Measurements from ENCODE around the gene CLSTN1.

Gene CLSTN1

GRCh38 chr1:9825093-9826074 lies 1.6 kb upstream of the CLSTN1 start:
- peaks cover 42% of the 10 kb centered on the region for H3K4me1 Mint-ChIP-seq (ENCODE audit: low read depth)
- H3K9me3 Mint-ChIP-seq, result no peaks in the 10 kb centered on the region
- peaks cover 5% of the 10 kb centered on the region for H3K36me3 Mint-ChIP-seq (ENCODE audit: low read depth)
- peak overlapping the region; percentile 48 for H3K4me3 Mint-ChIP-seq
- peak; percentile 57 for DNase-seq
- peaks cover 15% of the 10 kb centered on the region for H3K27me3 Mint-ChIP-seq
- no peak overlapping the region for H3K27ac Mint-ChIP-seq

GRCh38 chr1:9824702-9825089 lies 931 bp upstream of the CLSTN1 start:
- DNase-seq, result no peak
- peaks cover 46% of the 10 kb centered on the region for H3K4me1 Mint-ChIP-seq (ENCODE audit: low read depth)
- no peak overlapping the region for H3K27ac Mint-ChIP-seq
- no peaks in the 10 kb centered on the region for H3K9me3 Mint-ChIP-seq
- peaks cover 15% of the 10 kb centered on the region for H3K27me3 Mint-ChIP-seq
- peaks cover 5% of the 10 kb centered on the region for H3K36me3 Mint-ChIP-seq (ENCODE audit: low read depth)
- H3K4me3 Mint-ChIP-seq, result peak overlapping the region; percentile 70

- H3K4me3 Mint-ChIP-seq, result peak overlapping the region; percentile 46
- H3K27me3 Mint-ChIP-seq, result peaks cover 15% of the 10 kb centered on the region
- no peak for DNase-seq
- no peaks in the 10 kb centered on the region for H3K9me3 Mint-ChIP-seq
- H3K4me1 Mint-ChIP-seq (ENCODE audit: low read depth), result peaks cover 48% of the 10 kb centered on the region
- no peak overlapping the region for H3K27ac Mint-ChIP-seq
- H3K36me3 Mint-ChIP-seq (ENCODE audit: low read depth), result peaks cover 5% of the 10 kb centered on the region
Measured at GRCh38 chr1:9823693-9823942, 147 bp downstream of the CLSTN1 start.

GRCh38 chr1:9822897-9823692 lies 670 bp downstream of the CLSTN1 start:
- H3K9me3 Mint-ChIP-seq, result no peaks in the 10 kb centered on the region
- peak; percentile 57 for DNase-seq
- H3K4me1 Mint-ChIP-seq (ENCODE audit: low read depth), result peaks cover 48% of the 10 kb centered on the region
- peak overlapping the region; percentile 80 for H3K27ac Mint-ChIP-seq
- H3K4me3 Mint-ChIP-seq, result peak overlapping the region; percentile 93
- peaks cover 15% of the 10 kb centered on the region for H3K27me3 Mint-ChIP-seq
- H3K36me3 Mint-ChIP-seq (ENCODE audit: low read depth), result peaks cover 5% of the 10 kb centered on the region

GRCh38 chr1:9822490-9822889 lies 1.3 kb downstream of the CLSTN1 start:
- Mint-ChIP-seq H3K27ac (peak overlapping the region; percentile 80), H3K4me3 (peak overlapping the region; percentile 93), H3K27me3 (peaks cover 15% of the 10 kb centered on the region), H3K4me1 (ENCODE audit: low read depth) (peaks cover 45% of the 10 kb centered on the region), H3K9me3 (no peaks in the 10 kb centered on the region), H3K36me3 (ENCODE audit: low read depth) (peaks cover 5% of the 10 kb centered on the region)
- no peak for DNase-seq

GRCh38 chr1:9821710-9822109 lies 2.1 kb downstream of the CLSTN1 start:
- peaks cover 47% of the 10 kb centered on the region for H3K4me1 Mint-ChIP-seq (ENCODE audit: low read depth)

GRCh38 chr1:9820521-9820920 lies 3.2 kb downstream of the CLSTN1 start:
- H3K27me3 Mint-ChIP-seq, result peaks cover 11% of the 10 kb centered on the region
- H3K4me3 Mint-ChIP-seq, result no peak overlapping the region
- peaks cover 5% of the 10 kb centered on the region for H3K36me3 Mint-ChIP-seq (ENCODE audit: low read depth)
- no peak overlapping the region for H3K27ac Mint-ChIP-seq
- no peak for DNase-seq
- peaks cover 48% of the 10 kb centered on the region for H3K4me1 Mint-ChIP-seq (ENCODE audit: low read depth)
- H3K9me3 Mint-ChIP-seq, result no peaks in the 10 kb centered on the region

More at GRCh38 chr1:9821710-9822109, 2.1 kb downstream of the CLSTN1 start:
- Mint-ChIP-seq H3K27me3 (peaks cover 15% of the 10 kb centered on the region), H3K9me3 (no peaks in the 10 kb centered on the region), H3K36me3 (ENCODE audit: low read depth) (peaks cover 5% of the 10 kb centered on the region), H3K4me3 (peak overlapping the region; percentile 93), H3K27ac (no peak overlapping the region)
- no peak for DNase-seq

GRCh38 chr1:9817734-9818133 lies 6.0 kb downstream of the CLSTN1 start:
- no peak overlapping the region for H3K4me3 Mint-ChIP-seq
- no peaks in the 10 kb centered on the region for H3K9me3 Mint-ChIP-seq
- no peaks in the 10 kb centered on the region for H3K27me3 Mint-ChIP-seq
- peaks cover 2% of the 10 kb centered on the region for H3K36me3 Mint-ChIP-seq (ENCODE audit: low read depth)
- H3K4me1 Mint-ChIP-seq (ENCODE audit: low read depth), result peaks cover 38% of the 10 kb centered on the region
- DNase-seq, result no peak
- H3K27ac Mint-ChIP-seq, result no peak overlapping the region

GRCh38 chr1:9816199-9816598 lies 7.6 kb downstream of the CLSTN1 start:
- no peak overlapping the region for H3K4me3 Mint-ChIP-seq
- peaks cover 31% of the 10 kb centered on the region for H3K4me1 Mint-ChIP-seq (ENCODE audit: low read depth)
- no peak overlapping the region for H3K27ac Mint-ChIP-seq
- H3K36me3 Mint-ChIP-seq (ENCODE audit: low read depth), result no peaks in the 10 kb centered on the region
- no peaks in the 10 kb centered on the region for H3K27me3 Mint-ChIP-seq
- no peak for DNase-seq
- H3K9me3 Mint-ChIP-seq, result no peaks in the 10 kb centered on the region

- Mint-ChIP-seq H3K4me1 (ENCODE audit: low read depth) (peaks cover 30% of the 10 kb centered on the region), H3K36me3 (ENCODE audit: low read depth) (no peaks in the 10 kb centered on the region), H3K9me3 (no peaks in the 10 kb centered on the region), H3K27me3 (no peaks in the 10 kb centered on the region), H3K27ac (no peak overlapping the region), H3K4me3 (no peak overlapping the region)
- no peak for DNase-seq
Measured at GRCh38 chr1:9815150-9815549, 8.6 kb downstream of the CLSTN1 start.

- Mint-ChIP-seq H3K27me3 (no peaks in the 10 kb centered on the region), H3K36me3 (ENCODE audit: low read depth) (no peaks in the 10 kb centered on the region), H3K27ac (no peak overlapping the region), H3K4me1 (ENCODE audit: low read depth) (peaks cover 26% of the 10 kb centered on the region), H3K9me3 (no peaks in the 10 kb centered on the region), H3K4me3 (no peak overlapping the region)
- DNase-seq, result no peak
Measured at GRCh38 chr1:9814619-9815018, 9.1 kb downstream of the CLSTN1 start.

- Mint-ChIP-seq H3K4me3 (no peak overlapping the region), H3K9me3 (no peaks in the 10 kb centered on the region), H3K36me3 (ENCODE audit: low read depth) (no peaks in the 10 kb centered on the region), H3K27ac (no peak overlapping the region), H3K27me3 (no peaks in the 10 kb centered on the region), H3K4me1 (ENCODE audit: low read depth) (peaks cover 46% of the 10 kb centered on the region)
- no peak for DNase-seq
Measured at GRCh38 chr1:9811239-9811966, 12.4 kb downstream of the CLSTN1 start.

GRCh38 chr1:9809100-9809510 lies 14.7 kb downstream of the CLSTN1 start:
- Mint-ChIP-seq H3K9me3 (no peaks in the 10 kb centered on the region), H3K36me3 (ENCODE audit: low read depth) (peaks cover 2% of the 10 kb centered on the region), H3K4me1 (ENCODE audit: low read depth) (peaks cover 47% of the 10 kb centered on the region), H3K27ac (peak overlapping the region; percentile 12), H3K27me3 (no peaks in the 10 kb centered on the region), H3K4me3 (no peak overlapping the region)
- no peak for DNase-seq

- H3K4me3 Mint-ChIP-seq, result no peak overlapping the region
- H3K27me3 Mint-ChIP-seq, result no peaks in the 10 kb centered on the region
- no peak for DNase-seq
- peaks cover 47% of the 10 kb centered on the region for H3K4me1 Mint-ChIP-seq (ENCODE audit: low read depth)
- H3K36me3 Mint-ChIP-seq (ENCODE audit: low read depth), result peaks cover 2% of the 10 kb centered on the region
- H3K27ac Mint-ChIP-seq, result no peak overlapping the region
- H3K9me3 Mint-ChIP-seq, result no peaks in the 10 kb centered on the region
Measured at GRCh38 chr1:9808459-9808858, 15.3 kb downstream of the CLSTN1 start.
